Activated CD8-positive, alpha-beta memory T cell treated with anti-CD3 and anti-CD28 coated beads, Interleukin-2, amount 50 U/mL, for 1 hour (primary cell): ENCODE results near the gene TBP.
"Not testable (repeated sequence)": the region's sequence is repeated elsewhere in the genome, so short reads cannot be mapped to it uniquely, and the experiment has no call there.

Source experiments
- DNase-seq: peaks from one replicate; pipeline ENCODE4 v3.0.0-alpha.2; 2020; ENCODE audit errors: extremely low read depth

TBP gene

GRCh38 chr6:170605574-170606259 is 51.5 kb downstream of the TBP start:
- no peak for DNase-seq

GRCh38 chr6:170609225-170609624 is 55.1 kb downstream of the TBP start:
- DNase-seq, result not testable (repeated sequence)

GRCh38 chr6:170612256-170612804 is 58.2 kb downstream of the TBP start:
- not testable (repeated sequence) for DNase-seq

- DNase-seq, result not testable (repeated sequence)
These were observed 61.9 kb downstream of the TBP start for GRCh38 chr6:170616020-170616554.
